K562 (cell line): Measurements from ENCODE around the gene PNMA5. TPM values are rescaled to one million over a fixed set of nuclear protein-coding genes. Genes with fewer than 3 reads are reported as not detected.
A peak's percentile ranks its signal among the peaks of the same experiment; 100 is the strongest.

Experiments used
- BRD9 ChIP-seq: fragments of 450-650 bp; IDR thresholded peaks from 2 replicates; pipeline ENCODE4 v1.6.1; 2018; ENCODE audit warnings: low read depth; ENCODE audit not compliant: partially characterized antibody
- MYNN ChIP-seq, 2 experiments: sonication (generic); formaldehyde crosslinking in 1 of 2; IDR thresholded peaks; 2 replicates each; pipeline versions ENCODE4 v1.5.0 to v1.6.1; 2016 to 2020; ENCODE audit warnings: antibody characterized with exemption in 1 of 2, missing genetic modification reagents in 1 of 2
- NR2C2 ChIP-seq, 2 experiments: fragments of 200-800 bp in 1 of 2; sonication (Bioruptor generic) in 1 of 2; sonication (generic) in 1 of 2; formaldehyde crosslinking in 1 of 2; IDR thresholded peaks; 2 replicates each; pipeline versions ENCODE4 v1.6.1 to v1.8.0; 2016 to 2022; ENCODE audit warnings: mild to moderate bottlenecking in 1 of 2, missing compliant biosample characterization in 1 of 2, missing genetic modification characterization in 1 of 2, missing genetic modification reagents in 1 of 2
- SOX6 ChIP-seq: fragments of 450-650 bp; IDR thresholded peaks from 2 replicates; pipeline ENCODE4 v1.6.1; 2014; ENCODE audit warnings: mild to moderate bottlenecking
- polyA plus RNA-seq, 8 experiments: library from polyadenylated mRNA; depleted of rRNA in 4 of 8; stranded (reverse) in 5 of 8; unstranded in 3 of 8; fragments of >200 nt; fragmentation: Nextera tagmentation in 2 of 8; fragmentation: Illumina TruSeq in 1 of 8; extraction: Ambion mirVana in 2 of 8; extraction: Trizol in 1 of 8; gene quantifications; 2 replicates each; pipeline versions ENCODE4 v1.2.1 to v1.2.3, GENCODE V29; 2011 to 2014; ENCODE audit warnings: inconsistent platforms in 1 of 8, missing spikeins in 1 of 8
- total RNA-seq, 7 experiments: library from RNA; depleted of rRNA in 6 of 7; stranded (reverse); fragments of >200 nt in 6 of 7; fragmentation: Illumina TruSeq in 2 of 7; extraction: Trizol in 2 of 7; gene quantifications; 2 replicates each; pipeline versions ENCODE4 v1.2.1 to v1.2.3, GENCODE V29; 2011 to 2021; ENCODE audit warnings: low replicate concordance in 1 of 7
- TF ChIP-seq, protein P1 (sequence below): fragments of 200-600 bp; sonication (generic); IDR thresholded peaks from one replicate; pipeline ENCODE4 v1.6.1; 2012; ENCODE audit warnings: mild to moderate bottlenecking, low read depth, low read length, inconsistent platforms
- TF ChIP-seq, protein P2 (sequence below): fragments of 250-450 bp; sonication (Bioruptor Pico); IDR thresholded peaks from 2 replicates; pipeline ENCODE4 v1.8.0; 2022; ENCODE audit warnings: inconsistent platforms, mild to moderate bottlenecking, moderate library complexity, borderline replicate concordance

Gene PNMA5
- total and polyA plus RNA-seq, 9 of the 15 experiments (the other 6 are each of a cell fraction or from before 2014, with no cell fraction given) = 0.03 to 0.20 (median 0.07) TPM; not detected in 3

DNA sequence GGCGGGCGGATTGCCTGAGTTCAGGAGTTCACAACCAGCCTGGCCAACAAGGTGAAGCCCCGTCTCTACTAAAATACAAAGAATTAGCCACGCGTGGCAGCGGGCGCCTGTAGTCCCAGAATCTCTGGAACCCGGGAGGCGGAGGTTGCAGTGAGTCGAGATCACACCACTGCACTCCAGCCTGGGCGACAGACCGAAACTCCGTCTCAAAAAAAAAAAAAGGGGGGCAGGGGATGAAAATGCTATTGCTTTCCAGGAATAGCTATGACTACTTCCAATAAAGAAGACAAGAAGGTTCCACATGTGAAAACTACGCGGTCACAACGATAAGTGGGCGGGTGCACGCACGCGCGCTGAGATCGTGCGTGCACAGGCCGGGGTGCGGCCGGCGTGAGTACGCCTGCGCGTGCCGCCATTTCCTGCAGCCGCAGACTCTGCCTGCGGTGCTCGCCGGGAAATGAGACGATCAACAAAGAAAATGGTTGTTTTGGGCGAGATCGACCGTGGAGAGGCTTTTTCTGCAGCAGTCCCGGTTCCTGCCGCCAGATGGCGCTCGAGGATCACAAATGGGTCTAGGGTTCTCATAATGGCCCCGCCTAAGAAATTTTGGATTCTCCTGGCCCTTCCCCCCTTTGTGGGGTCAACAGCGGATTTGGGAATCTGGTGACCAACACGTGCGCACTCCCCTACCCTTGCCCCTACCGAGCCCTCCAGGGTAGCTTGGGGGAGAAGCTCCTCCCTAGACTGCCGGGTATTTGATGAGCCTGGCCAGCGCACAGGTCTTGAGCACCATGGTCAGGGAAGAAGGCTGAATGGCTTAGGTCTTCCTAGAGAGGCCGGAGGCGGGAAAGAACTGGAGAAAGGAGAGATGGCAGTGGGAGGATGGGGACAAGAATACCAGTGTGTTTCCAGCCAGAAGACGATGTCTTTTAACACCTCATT is 35.1 kb downstream of the PNMA5 start (continued):
- TF ChIP-seq, protein P1, sequence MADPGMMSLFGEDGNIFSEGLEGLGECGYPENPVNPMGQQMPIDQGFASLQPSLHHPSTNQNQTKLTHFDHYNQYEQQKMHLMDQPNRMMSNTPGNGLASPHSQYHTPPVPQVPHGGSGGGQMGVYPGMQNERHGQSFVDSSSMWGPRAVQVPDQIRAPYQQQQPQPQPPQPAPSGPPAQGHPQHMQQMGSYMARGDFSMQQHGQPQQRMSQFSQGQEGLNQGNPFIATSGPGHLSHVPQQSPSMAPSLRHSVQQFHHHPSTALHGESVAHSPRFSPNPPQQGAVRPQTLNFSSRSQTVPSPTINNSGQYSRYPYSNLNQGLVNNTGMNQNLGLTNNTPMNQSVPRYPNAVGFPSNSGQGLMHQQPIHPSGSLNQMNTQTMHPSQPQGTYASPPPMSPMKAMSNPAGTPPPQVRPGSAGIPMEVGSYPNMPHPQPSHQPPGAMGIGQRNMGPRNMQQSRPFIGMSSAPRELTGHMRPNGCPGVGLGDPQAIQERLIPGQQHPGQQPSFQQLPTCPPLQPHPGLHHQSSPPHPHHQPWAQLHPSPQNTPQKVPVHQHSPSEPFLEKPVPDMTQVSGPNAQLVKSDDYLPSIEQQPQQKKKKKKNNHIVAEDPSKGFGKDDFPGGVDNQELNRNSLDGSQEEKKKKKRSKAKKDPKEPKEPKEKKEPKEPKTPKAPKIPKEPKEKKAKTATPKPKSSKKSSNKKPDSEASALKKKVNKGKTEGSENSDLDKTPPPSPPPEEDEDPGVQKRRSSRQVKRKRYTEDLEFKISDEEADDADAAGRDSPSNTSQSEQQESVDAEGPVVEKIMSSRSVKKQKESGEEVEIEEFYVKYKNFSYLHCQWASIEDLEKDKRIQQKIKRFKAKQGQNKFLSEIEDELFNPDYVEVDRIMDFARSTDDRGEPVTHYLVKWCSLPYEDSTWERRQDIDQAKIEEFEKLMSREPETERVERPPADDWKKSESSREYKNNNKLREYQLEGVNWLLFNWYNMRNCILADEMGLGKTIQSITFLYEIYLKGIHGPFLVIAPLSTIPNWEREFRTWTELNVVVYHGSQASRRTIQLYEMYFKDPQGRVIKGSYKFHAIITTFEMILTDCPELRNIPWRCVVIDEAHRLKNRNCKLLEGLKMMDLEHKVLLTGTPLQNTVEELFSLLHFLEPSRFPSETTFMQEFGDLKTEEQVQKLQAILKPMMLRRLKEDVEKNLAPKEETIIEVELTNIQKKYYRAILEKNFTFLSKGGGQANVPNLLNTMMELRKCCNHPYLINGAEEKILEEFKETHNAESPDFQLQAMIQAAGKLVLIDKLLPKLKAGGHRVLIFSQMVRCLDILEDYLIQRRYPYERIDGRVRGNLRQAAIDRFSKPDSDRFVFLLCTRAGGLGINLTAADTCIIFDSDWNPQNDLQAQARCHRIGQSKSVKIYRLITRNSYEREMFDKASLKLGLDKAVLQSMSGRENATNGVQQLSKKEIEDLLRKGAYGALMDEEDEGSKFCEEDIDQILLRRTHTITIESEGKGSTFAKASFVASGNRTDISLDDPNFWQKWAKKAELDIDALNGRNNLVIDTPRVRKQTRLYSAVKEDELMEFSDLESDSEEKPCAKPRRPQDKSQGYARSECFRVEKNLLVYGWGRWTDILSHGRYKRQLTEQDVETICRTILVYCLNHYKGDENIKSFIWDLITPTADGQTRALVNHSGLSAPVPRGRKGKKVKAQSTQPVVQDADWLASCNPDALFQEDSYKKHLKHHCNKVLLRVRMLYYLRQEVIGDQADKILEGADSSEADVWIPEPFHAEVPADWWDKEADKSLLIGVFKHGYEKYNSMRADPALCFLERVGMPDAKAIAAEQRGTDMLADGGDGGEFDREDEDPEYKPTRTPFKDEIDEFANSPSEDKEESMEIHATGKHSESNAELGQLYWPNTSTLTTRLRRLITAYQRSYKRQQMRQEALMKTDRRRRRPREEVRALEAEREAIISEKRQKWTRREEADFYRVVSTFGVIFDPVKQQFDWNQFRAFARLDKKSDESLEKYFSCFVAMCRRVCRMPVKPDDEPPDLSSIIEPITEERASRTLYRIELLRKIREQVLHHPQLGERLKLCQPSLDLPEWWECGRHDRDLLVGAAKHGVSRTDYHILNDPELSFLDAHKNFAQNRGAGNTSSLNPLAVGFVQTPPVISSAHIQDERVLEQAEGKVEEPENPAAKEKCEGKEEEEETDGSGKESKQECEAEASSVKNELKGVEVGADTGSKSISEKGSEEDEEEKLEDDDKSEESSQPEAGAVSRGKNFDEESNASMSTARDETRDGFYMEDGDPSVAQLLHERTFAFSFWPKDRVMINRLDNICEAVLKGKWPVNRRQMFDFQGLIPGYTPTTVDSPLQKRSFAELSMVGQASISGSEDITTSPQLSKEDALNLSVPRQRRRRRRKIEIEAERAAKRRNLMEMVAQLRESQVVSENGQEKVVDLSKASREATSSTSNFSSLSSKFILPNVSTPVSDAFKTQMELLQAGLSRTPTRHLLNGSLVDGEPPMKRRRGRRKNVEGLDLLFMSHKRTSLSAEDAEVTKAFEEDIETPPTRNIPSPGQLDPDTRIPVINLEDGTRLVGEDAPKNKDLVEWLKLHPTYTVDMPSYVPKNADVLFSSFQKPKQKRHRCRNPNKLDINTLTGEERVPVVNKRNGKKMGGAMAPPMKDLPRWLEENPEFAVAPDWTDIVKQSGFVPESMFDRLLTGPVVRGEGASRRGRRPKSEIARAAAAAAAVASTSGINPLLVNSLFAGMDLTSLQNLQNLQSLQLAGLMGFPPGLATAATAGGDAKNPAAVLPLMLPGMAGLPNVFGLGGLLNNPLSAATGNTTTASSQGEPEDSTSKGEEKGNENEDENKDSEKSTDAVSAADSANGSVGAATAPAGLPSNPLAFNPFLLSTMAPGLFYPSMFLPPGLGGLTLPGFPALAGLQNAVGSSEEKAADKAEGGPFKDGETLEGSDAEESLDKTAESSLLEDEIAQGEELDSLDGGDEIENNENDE = no peak
- TF ChIP-seq MYNN (IDR thresholded peaks at IDR 0.05) (no peak), MYNN (CRISPR knock-in tag; IDR thresholded peaks at IDR 0.05) (no peak), NR2C2 (CRISPR knock-in tag; IDR thresholded peaks at IDR 0.05) (no peak), NR2C2 (tag; IDR thresholded peaks at IDR 0.05) (peak; percentile 54; the same call in 1 of the 2 replicates), BRD9 (peak; percentile 24), SOX6 (0 out of 2 replicates have a peak, but pooled peaks have one; percentile 34)
- TF ChIP-seq, protein P2, sequence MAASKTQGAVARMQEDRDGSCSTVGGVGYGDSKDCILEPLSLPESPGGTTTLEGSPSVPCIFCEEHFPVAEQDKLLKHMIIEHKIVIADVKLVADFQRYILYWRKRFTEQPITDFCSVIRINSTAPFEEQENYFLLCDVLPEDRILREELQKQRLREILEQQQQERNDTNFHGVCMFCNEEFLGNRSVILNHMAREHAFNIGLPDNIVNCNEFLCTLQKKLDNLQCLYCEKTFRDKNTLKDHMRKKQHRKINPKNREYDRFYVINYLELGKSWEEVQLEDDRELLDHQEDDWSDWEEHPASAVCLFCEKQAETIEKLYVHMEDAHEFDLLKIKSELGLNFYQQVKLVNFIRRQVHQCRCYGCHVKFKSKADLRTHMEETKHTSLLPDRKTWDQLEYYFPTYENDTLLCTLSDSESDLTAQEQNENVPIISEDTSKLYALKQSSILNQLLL = no peak
